Astrocyte of the cerebellum (primary cell): ENCODE results near the gene SH3PXD2B.
"Not testable (repeated sequence)": the region's sequence is repeated elsewhere in the genome, so short reads cannot be mapped to it uniquely, and the experiment has no call there.

Source experiments
- DNase-seq: peaks from one replicate; pipeline ENCODE4 v3.0.0-alpha.2; 2011; ENCODE audit warnings: low read depth
- H3K4me3 ChIP-seq: 2 replicates; pipeline ENCODE4 v1.5.1; 2011; ENCODE audit warnings: mild to moderate bottlenecking, low read depth, low read length, moderate library complexity
- in situ Hi-C: cut with HindIII; loops from 2 replicates; pipeline ENCODE4 v1.10.0; 2017; ENCODE audit warnings: low sequenced_read_pairs
- TF ChIP-seq, protein P1 (sequence below): IDR thresholded peaks from 2 replicates; pipeline ENCODE4 v1.5.1; 2012; ENCODE audit warnings: low read length, low read depth, moderate library complexity, mild to moderate bottlenecking; ENCODE audit errors: missing control alignments

The SH3PXD2B gene

DNA sequence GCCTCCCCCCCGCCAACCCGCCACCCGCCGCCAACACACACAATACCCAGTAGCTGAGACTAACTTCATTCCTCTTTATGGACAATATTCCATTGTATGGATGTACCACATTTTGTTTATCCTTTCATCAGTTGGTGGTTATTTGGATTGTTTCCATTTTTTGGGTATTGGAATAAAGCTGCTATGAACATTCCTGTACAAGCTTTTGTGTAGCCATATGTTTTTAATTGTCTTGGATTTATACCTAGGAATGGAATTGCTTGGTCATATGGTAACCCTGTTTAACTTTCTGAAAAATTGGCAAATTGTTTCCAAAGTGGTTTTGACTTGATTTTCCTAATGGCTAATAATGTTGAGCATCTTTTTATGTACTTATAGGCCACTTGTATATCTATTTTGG is 165.9 kb downstream of the SH3PXD2B start:
- no peak for DNase-seq
- H3K4me3 ChIP-seq, result no peak overlapping the region
- in situ Hi-C loops, result no loop called here
- TF ChIP-seq, protein P1, sequence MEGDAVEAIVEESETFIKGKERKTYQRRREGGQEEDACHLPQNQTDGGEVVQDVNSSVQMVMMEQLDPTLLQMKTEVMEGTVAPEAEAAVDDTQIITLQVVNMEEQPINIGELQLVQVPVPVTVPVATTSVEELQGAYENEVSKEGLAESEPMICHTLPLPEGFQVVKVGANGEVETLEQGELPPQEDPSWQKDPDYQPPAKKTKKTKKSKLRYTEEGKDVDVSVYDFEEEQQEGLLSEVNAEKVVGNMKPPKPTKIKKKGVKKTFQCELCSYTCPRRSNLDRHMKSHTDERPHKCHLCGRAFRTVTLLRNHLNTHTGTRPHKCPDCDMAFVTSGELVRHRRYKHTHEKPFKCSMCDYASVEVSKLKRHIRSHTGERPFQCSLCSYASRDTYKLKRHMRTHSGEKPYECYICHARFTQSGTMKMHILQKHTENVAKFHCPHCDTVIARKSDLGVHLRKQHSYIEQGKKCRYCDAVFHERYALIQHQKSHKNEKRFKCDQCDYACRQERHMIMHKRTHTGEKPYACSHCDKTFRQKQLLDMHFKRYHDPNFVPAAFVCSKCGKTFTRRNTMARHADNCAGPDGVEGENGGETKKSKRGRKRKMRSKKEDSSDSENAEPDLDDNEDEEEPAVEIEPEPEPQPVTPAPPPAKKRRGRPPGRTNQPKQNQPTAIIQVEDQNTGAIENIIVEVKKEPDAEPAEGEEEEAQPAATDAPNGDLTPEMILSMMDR, result no peak

DNA sequence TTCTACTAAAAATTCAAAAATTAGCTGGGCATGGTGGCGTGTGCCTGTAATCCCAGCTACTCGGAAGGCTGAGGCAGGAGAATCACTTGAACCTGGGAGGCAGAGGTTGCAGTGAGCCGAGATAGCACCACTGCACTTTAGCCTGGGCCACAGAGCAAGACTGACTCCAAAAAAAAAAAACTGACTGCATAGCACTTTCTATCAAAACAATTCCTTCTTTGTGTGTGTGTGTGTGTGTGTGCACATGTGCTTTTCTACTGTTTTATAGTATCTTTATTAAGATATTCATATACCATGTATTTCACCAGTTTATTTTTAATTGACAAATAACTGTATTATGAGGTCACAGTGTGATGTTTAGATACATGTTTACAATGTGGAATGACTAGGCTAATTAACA is 167.2 kb downstream of the SH3PXD2B start:
- DNase-seq, H3K4me3 ChIP-seq, in situ Hi-C loops: not testable (repeated sequence)

DNA sequence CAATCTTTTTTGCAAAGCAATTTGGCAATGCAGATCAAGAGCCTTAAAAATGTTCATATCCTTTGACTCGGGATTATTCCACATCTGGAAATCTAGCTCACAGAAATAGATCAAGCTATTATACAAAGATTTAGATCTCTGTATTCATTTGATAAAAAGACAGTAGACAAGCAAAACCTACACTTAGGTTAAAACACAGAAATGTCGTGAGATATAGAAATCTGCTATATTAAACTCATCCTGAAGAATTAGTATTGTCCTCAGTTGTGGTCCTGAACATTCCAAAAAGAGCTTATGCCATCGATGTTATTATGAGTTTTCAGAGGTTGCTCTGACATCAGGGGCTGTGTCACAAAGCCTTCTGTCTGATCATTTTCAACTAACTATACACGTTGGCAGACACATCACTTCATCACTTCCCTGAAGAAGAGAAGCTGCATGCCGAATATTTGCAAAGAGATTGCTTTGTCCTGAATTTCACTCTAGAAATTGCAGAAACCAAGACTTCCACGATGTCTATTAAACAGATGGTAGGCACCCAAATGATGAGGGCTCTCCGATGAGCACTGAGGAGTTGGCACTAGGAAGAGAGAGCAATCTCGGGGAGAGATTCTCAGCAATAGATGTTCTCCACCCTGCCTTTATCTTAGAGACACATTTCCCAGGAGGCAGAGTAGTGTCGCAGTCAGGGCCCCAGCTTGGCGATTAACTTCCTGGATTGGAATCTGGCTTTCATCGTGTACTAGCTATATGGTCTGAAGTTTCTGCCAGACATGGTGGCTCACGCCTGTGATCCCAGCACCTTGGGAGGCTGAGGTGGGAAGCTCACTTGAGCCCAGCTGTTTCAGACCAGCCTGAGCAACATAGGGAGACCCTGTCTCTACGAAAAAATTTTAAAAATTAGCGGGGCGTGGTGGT is 168.8 kb downstream of the SH3PXD2B start:
- H3K4me3 ChIP-seq, result no peak overlapping the region
- in situ Hi-C loops, result no loop called here
- no peak for DNase-seq
- TF ChIP-seq, protein P1, result no peak

DNA sequence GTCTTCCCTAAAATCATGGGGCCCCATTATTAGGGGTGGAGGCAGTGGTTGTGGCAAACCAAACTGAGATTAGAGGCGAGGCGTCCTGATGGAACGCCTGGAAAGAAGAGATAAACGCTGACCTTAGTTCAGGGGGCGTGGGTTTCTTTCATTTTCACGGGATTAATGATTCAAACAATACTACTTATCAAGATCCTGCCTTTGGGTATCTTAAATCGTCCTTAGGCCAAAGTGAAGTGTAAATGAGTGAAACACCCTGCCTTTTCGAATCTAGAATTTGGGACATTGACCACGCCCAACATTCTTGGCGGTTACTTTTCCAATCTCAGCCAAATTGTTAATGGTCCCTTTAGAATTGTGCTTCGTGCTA is 169.7 kb downstream of the SH3PXD2B start:
- no peak for DNase-seq
- TF ChIP-seq, protein P1, result no peak
- in situ Hi-C loops, result no loop called here
- peak overlapping the region; percentile 70 for H3K4me3 ChIP-seq

DNA sequence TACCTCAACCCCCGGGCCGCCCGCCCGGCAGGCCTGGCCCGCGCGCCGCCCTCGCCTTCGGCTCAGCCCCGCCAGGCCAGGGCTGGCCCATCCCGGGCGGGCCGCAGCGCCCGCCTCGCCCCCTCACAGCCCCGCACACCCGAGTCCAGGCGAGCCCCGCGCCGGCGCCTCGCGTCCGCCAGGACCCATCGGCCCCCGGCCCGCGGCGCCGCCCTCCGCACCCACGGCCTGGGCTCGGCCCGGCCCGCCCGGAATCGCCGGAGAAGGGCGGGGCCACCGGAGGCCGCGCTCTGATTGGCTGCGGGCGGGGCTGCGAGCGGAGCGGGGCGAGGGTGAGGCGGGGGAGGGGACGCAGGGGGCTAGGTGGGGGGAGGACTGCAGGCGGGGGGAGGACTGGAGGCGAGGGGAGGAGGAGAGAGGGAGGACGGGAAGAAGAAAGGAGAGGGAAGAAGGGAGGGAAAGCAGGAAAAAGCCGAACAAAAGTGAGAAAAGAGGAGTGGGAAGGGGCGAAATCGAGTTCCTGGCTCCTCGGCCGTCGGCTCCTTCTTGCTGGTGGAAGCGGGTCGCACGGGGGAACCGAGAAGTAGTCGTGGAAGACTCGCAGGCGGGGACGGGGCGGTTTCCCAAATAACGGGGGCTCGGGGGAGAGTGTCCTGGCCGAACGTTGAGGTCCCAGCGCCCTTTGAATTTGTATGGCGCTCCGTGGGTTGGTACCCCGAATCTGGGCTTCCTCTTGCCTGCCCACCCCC is 170.3 kb downstream of the SH3PXD2B start:
- TF ChIP-seq, protein P1, result no peak
- in situ Hi-C loops, result no loop called here
- peak; percentile 54 for DNase-seq
- H3K4me3 ChIP-seq, result peak overlapping the region; percentile 70

DNA sequence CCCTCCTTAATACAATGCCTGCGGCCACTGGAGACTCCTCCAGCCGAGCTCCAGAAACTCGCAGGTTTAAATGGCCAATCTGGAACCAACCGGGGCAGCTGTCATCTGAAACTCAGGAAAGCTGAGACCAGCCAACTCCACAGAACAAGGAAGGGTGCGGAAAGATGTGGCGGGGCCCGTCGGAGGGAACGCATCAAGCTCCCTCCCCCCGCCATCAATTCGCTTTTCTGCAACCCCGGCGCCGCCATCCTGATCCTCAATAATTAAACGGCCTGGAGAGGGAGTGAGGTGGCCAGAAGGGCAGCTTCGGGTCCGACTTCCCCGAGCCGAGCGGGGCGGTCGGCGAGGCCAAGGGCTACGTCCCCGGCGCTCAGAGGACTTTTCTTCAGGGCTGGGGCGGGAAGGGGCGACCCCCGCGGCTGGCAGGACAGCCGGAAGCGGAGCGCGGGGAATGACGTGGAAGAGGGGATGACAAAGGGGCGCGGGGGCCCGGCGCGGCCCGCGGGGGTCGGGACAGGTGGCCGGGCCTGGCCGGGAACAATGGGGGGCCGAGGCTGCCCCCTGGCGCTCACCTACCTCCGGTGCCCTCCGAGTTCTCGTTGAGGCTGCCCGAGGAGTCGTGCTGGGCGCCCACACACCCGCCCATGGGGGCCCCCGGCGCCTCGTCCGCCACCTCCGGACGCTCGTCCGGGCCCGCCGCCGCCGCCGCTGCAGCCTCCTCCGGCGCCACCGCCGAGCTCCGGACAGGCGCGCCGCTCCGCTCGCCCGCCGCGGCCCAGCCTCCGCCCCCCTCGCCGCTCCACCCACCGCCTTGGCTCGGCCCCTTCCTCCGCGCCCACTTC is 171.1 kb downstream of the SH3PXD2B start, which contains the start of gene UBTD2:
Gene UBTD2, minus strand, starts transcription at position 745 of the 842 bp plus-strand sequence. Its CDS starts 99 bp downstream, at position 646.
- DNase-seq, result peak; percentile 36
- peak within 1 kb of the TSS; percentile 70 for H3K4me3 ChIP-seq
- TF ChIP-seq, protein P1, result peak; percentile 37
- in situ Hi-C loops, result no loop called here
